ENCODE measurements around the gene HABP2.

Gene HABP2

GRCh38 chr10:113622831-113623230 lies 70.0 kb downstream of the HABP2 start:
- DNase-seq (ENCODE audit: low read depth, low spot score) = no peak
- H3K27ac ChIP-seq = no peak overlapping the region

- no peak for DNase-seq (ENCODE audit: low read depth, low spot score)
These were observed 72.8 kb downstream of the HABP2 start for GRCh38 chr10:113625461-113626186.

GRCh38 chr10:113626809-113627355 lies 74.0 kb downstream of the HABP2 start:
- no peak overlapping the region for H3K27ac ChIP-seq
- DNase-seq (ENCODE audit: low read depth, low spot score) = no peak

More at GRCh38 chr10:113625461-113626186, 72.8 kb downstream of the HABP2 start:
- H3K27ac ChIP-seq = no peak overlapping the region

GRCh38 chr10:113627836-113628235 lies 75.0 kb downstream of the HABP2 start:
- H3K27ac ChIP-seq = no peak overlapping the region
- no peak for DNase-seq (ENCODE audit: low read depth, low spot score)

- no peak for DNase-seq (ENCODE audit: low read depth, low spot score)
These were observed 75.8 kb downstream of the HABP2 start for GRCh38 chr10:113628607-113629153.

GRCh38 chr10:113630929-113631533 lies 78.2 kb downstream of the HABP2 start:
- no peak overlapping the region for H3K27ac ChIP-seq
- no peak for DNase-seq (ENCODE audit: low read depth, low spot score)

More at GRCh38 chr10:113628607-113629153, 75.8 kb downstream of the HABP2 start:
- no peak overlapping the region for H3K27ac ChIP-seq

GRCh38 chr10:113631684-113632367 lies 79.0 kb downstream of the HABP2 start:
- H3K27ac ChIP-seq = no peak overlapping the region
- no peak for DNase-seq (ENCODE audit: low read depth, low spot score)
